GM19397 (cell line): ENCODE measurements around the gene RAB25.

Source experiments
- ATAC-seq: cut with Tn5 transposase; IDR thresholded peaks from one replicate; pipeline ENCODE4 v1.9.1; 2021; ENCODE audit warnings: mild to moderate bottlenecking, moderate library complexity; ENCODE audit not compliant: unreplicated experiment

RAB25 gene

DNA sequence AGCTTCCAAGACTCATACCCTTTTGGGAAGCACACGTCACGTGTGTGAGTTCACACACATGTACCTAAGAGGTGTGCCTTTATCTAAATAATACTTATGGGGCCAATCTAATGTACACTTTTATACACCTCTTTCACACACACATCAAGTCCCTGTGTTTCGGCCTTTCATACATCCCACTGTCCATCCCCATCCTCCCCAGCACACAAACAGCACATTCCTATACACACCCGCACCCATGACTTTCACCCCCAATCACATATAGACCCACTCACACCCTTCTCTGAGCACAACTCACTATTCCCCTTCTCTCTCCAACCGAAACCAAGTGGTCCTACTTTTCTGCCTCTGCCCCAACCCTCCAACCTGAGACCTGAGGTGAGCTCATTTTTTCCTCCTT lies 17.8 kb downstream of the RAB25 start:
- ATAC-seq = no peak

DNA sequence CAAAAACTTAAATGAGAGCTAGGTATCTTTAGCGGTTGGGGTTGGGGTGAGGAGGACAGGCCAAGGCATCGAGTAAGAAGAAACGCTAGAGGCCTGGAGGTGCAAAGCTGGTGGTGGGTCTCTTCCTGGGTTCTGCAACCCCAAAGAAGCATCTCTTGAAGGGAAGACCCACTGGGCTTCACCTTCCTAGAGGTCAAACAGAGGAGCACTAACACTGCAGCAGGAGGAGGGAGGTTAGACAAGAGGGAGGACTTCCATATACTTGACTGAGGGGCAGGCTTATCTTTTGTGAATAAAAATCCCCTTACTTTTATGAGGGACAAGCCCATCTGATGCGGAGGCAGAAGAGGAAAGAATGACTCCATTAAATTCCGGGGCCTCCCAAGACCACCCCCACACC lies 18.8 kb downstream of the RAB25 start:
- ATAC-seq = no peak

DNA sequence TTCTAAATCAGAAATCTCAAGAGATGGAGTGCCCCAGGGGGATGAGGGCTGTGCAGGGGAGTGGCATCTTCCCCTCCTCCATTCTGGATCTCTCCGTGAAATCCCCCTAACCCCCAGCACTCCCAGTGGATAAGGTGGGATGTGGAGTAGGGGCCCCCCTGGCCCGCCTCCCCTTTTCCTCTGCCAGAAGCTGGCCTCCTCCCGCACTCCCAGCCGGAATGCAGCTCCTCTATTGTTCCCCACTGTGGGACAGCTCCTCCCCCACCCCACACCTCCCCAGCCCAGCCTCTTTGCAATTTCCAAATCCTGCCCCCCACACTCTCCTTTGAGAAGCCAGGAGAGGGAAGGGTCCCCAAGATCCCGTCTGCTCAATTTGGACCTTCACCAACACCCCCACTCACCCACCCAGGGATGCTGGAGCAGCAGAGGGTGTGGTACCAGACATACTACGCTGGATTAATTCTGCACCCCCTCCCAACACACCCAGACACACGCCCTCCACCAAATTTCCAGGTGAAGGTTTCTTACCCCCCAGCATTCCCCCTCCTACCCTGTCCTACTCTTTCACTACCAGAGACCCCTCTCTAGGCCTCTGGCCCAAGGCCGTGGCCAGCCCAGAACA lies 19.4 kb downstream of the RAB25 start:
- no peak for ATAC-seq

DNA sequence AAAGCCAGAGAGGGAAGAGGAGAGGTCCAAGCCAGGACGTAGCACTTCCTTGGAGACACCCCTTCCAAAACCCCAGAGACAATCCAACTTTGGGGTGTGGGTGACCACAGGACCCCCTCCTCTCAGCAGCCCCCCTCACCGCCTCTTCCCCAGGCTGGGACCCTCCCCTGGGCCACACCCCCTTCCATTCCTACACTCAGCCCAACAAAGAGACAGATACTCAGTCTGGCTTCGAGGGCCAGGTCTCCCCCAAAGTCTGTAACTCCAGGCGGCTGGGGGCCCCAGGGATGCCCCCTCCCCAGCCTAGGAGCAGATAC lies 19.9 kb downstream of the RAB25 start:
- ATAC-seq = no peak

DNA sequence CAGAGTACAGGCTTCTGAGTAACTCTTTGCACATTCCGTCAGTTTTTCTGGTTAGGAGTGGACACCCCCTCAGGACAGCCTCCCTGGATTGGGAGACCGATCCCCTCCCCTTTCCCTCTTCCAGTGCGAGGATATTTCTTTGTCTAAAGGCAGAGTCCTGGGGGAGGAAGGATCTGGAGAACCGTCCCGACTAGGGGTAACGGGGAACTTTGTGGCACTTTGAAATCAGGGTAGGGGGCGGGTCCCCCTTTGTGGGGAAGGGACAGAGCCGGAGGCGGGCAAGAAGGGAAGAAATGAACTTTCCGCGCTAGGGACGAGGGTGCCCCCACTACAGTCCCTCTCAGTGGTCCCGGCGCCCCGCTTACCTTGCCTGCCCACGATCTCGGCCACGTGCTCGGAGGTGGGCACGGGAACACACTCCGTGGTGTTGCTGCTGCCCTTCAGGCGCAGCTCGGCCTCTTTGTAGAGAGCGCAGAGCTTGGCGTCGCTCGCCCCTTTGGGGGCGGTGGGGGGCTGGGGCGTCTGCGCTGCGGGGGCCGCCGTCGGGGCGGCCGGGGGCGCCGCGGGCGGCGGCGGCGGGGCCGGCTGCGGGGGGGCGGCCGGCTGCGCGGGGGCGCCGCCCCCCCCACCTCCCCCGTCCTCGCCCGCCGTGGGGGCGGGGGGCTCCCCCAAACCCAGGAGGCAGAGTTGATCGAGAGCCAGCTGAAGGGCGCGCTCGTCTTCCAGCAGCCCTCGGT lies 20.4 kb downstream of the RAB25 start:
- ATAC-seq = no peak

DNA sequence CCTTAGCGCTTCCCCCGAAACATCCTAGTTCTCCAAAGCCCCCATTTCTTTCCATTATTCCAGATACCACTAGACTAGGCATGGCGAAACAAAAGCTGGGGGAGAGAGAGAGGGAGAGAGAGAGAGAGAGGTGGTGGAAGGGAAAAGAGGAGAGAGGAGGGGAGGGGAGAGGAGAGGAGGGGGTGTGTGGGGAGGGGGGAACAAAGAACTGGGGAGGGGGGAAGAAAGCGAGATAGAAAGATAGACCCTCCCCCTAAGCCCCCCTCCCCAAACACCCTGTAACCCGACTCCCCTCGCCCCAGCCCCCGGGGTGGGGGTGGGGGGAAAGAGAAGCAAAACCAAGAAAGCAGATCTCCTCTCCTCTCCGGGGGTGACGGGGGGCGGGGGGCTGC lies 21.0 kb downstream of the RAB25 start:
- ATAC-seq = no peak

DNA sequence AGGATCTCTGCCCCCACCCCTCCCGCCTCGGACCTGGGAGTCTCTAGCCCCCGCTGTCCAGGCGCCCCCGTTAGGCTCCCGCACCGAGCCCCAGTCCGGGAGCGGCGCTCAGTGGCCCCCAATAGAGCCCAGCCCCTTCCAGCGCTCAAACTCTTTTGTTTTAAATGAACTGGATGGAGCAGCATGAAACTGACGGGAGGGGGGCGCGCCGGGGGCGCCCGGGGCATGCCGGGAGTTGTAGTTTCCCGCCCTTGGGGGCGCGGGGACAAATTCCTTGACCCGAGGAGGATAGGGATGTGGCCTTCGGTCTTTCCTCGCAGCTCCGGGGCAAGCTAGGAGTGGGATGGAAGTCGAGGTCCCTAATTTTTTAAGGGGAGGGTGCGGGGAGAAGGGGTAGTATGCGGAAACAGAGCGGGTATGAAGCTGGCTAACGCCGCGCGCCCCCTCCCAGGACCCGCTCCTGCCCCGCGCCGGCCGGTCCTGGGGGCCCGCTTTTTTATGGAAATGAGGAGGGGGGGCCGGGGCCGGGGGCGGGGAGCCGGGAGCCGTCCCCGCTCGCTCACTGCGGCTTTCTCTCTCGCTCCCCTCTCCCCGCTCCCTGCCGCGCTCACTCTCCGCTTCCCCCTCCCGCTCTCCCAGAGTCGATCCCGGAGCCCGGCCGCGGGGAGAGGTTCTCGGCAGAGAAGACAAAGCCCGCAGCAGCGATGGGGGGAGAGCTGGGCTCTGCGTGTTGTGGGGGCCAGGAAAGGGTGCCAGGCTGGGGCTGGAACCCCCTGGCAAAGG lies 21.5 kb downstream of the RAB25 start, which contains the start of gene MEX3A:
TSS of gene MEX3A (minus strand) at position 157 of the 783 bp plus-strand sequence. CDS start 467 bp downstream, outside the sequence.
- ATAC-seq = no peak

DNA sequence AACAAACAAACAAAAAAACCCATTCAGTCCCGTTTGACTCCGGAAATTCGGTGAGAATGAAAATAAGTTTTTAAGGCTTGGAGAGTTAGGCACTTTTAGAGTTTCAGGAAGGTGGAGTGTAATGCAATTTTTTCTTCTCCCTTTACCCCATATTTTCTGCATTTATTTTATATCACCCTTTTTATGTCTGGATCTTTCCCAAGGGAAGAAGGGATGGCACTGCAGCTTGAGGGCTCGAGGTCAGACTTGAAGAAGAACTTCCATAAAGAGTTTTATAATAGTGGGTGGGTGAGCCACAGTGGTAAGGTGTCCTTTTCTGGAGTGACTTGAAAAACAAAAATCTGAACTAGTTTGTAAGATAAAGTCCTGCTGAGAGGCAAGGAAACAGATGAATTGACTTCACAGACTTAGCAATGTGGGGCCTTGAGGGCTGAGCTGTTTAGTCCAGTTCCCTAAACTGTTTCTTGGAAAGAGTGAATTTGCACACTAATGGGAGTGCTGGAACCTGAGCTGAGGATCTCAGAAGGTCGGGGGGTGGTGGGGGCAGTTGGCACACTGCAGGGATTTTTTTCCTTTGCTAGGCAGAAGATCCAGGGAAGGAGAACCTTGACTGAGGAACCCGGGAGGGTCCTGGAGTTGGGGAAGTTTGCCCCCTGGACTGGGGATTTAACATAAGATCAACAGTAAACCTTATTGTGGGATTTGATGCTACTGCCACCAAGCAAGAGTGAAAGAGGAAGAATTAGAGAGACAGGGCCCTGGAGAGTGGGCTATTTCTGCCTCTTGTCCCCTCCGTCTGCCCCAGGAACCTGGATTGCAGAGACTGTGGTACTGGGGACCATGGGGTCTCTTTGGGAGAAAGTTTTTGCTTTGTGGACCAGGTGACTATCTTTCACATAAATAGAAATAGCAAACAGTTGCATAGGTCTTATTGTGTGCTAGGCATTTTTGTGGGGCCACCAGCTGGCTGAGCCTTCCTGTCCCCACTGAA lies 23.1 kb downstream of the RAB25 start:
- no peak for ATAC-seq

DNA sequence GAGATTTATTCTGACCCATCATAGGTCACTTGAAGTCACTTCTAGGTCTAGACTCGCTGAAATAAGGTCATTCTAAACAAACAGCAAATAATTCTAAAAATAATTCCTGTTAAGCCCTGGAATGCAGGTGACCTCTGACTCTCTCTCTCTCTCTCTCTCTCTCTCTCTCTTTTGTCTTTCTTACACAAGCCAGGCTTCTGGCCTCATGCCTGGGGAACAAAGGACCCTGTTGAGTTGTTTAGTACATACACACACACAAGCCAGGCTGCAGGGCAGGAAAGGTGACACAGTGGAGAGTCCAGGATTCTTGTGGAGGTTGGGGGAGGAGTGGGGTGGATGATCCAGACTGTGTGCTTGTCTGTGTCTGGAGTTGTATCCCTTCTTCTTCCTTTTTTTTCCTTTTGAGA lies 25.3 kb downstream of the RAB25 start:
- no peak for ATAC-seq

DNA sequence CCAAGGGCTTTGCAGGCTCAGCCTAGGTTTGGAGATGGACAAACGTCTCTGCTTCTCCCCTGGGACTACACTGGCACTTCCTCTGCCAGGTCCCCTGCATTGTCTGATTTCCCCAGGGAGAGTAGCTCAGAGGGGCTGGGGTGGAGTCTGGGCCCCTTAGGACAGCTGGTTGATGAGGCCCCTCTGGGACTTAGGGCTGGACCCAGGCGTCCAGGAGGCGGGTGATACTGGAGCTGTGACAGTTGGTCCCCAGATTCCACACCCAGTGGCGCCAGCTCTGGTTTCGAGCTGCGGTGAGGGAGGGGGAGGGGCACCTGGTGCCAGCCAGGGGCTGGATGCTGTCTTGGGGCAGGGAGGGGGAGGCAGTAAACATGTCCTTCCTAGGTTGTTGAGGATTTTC lies 28.7 kb downstream of the RAB25 start:
- ATAC-seq = no peak

DNA sequence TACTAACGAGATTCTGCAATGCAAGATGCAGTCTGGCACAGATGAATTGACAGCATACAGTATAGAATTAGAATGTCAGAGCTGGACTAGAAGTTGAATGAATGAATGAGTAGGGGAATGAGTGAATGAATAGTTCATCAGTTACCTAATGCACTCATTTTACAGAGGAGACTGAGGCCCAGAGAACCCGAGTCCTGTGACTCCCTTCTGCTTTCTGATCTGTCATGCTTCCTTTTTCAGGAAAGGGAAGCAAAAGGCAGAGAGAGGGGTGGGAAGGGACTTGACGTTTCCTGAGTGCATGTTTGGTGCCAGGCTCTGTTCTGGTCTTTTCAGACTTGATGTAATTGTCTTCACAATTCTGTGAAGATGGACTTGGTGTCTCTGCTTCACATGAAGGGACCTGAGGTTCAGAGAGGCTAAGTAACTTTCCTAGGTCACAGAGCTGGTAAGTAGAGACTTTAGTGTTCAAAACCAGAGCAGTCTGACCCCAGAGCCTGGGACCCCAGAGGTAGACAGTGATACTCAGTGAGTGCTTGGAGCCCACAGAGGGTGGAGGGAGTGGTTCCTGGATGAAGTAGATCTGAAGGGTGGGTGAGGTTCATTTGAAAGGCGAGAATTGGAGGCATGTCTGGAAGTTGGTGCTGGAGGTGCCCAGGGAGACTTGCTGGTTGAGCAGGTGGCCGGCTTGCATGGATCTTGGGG lies 29.3 kb downstream of the RAB25 start:
- ATAC-seq = no peak

DNA sequence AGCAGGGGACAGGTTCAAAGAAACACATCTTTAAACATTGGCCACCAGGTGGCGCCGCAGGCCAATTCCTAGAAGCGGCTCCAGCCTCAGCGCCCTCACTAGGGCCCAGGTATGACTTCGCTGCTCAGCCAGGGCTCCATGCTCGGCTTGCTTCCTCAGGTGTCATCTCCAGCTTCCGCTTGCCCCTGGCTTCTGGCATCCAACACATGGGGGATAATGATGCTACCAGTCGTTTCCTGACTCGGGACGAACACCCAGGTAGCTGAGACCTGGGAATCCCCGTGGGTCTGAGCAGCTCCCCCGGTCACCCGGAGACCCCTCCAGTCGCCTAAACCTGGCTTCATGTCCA lies 29.9 kb downstream of the RAB25 start:
- ATAC-seq = no peak

DNA sequence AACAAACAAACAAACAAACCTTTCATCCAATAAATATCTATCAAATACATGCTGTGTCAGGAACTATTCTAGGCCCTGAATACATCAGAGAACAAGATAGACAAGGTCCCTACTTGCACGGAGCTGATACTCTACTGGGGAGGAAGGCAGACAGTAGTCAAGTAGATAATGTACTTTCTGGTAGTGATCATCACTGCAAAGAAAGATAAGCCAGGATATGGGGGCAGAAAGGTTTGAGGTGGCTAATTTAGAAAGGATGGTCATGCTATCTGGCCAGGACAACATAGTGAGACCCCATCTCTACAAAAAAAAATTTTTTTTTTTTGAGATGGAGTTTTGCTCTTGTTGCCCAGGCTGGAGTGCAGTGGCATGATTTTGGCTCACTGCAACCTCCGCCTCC lies 30.6 kb downstream of the RAB25 start:
- no peak for ATAC-seq

DNA sequence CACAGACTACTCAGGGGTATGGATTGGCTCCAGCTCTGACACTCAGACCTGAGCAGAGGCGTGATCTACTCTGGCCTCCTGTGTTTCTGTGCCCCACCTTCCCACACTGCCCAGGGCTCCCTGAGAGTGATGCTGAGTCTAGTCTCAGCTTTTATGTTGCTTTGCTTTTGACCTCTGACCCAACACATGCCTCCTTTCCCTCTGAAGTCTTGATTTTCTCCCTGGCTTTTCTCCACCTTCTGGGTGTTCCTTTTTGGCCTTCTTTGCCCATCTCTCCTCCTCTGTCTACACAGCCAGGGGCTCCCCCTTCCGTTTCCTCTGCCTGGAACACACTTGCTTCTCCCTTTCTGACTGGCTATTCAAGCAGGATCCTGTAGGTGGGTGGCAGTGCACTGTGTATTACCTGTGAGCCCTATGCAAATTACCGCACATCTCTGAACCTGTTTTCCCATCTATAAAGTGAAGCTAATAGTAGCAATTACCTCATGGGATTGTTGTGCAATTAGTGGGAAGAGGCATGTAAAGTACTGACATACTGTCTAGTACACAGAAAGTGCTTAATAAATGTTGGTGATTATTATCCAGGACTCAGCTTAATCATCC lies 35.0 kb downstream of the RAB25 start:
- no peak for ATAC-seq

DNA sequence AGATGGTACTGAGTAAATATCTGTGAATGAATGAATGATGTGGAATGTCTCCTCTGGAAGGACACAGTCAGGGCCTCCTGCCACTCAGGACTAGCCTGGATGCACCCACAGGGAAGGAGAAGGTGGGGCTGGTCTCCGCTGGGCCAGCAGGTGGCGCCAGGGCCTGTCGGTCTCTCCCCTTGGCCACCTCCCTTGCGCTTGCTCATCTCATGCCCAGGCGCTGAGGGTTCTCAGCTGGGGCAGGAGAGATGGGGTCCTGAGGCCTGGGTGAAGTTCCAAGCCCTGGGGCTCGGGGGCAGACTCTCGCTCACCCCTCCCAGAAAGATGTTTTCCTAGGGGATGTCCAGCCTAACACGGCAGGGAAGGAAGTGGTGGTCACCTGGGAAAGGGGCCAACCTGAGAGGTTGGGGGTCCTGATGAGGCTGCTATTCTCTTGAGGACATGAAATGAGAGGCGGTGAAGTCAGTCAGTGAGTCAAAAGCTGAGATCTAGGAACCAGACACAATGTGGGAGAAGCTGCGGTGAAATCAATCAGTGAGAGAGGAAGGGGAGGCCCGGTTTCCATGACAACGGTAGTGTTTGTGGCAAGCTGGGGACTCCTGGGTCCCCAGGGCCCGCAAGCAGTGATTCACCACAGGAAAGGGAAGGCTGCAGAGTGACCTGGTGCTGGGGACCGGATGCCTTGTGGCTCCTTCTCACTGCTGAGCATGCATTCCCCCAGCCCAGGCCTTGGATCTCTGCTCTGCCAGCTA lies 35.9 kb downstream of the RAB25 start:
- ATAC-seq = peak; percentile 52

DNA sequence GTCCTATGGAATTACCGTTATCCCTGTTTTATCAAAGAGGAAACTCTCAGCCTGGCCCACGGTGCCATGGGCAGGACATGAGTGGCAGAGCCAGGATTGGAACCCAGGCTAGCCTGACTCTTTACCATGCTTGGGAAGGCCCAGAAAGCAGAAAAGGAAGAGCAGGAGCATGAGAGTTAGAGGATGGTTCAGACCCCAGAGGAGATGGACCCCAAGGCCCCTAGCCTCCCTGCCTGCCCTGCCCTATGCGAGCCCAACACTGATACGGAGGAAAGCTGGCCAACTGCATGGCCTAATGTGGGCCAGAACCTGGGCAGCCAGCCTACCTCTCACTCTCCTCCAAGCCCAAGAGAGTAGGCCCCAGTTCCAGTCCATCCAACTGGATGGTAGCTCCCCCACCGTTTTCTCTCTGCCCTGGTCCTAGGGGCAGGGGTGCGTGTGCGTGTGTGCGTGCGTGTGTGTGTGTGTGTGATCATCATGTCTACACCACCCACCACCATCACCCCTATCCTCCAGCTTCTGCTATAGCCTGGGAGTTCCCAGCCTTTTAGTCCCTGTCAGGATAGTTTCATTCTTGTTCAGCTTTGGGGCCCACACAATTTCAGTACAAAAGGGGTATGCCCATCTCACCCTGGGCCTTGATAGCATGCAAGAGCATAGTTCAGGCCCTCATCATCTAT lies 36.7 kb downstream of the RAB25 start:
- ATAC-seq = no peak

DNA sequence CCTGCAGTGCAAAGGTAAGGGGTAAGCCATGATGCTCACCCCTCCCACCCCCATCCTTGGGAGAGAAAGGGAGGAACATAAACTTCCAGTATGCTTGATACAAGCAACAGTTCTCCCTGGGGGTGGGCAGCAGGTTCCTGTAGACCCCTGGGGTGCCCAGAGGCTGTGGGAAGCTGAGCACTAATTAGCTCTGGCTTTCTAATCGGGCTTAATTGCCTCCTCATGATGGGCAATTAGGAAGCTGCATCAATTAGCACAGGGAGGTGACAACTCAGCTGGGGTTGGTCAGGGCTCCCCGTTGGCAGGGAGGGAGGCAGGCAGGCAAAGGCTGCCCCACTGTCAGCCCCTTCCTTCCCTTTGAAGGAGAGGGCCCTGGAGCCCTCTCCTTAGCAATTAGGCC lies 37.8 kb downstream of the RAB25 start:
- no peak for ATAC-seq

DNA sequence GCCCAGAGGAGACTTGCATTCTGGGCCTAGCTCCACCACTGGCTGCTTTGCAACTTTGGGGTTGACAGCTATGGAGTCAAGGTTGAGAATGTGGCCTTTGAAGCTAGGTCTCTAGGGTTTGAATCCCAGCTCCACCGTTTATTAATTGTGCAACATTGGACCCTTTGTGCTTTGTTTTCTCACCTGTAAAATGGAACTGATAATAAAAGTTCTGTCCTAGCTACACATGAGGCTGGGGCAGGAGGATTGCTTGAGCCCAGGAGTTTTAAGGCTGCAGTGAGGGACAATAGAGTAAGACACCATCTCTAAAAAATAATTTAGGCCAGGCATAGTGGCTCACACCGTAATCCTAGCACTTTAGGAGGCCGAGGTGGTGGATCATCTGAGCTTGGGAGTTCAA lies 38.3 kb downstream of the RAB25 start:
- ATAC-seq = no peak
